Inferior parietal cortex (tissue), 1 donor: Measurements from ENCODE around the gene DNAJC4.
"Not testable (repeated sequence)": the region's sequence is repeated elsewhere in the genome, so short reads cannot be mapped to it uniquely, and the experiment has no call there.

Experiments used
- DNase-seq: peaks from one replicate; pipeline ENCODE4 v3.0.0-alpha.2; 2016; ENCODE audit errors: extremely low spot score

DNAJC4 gene

DNA sequence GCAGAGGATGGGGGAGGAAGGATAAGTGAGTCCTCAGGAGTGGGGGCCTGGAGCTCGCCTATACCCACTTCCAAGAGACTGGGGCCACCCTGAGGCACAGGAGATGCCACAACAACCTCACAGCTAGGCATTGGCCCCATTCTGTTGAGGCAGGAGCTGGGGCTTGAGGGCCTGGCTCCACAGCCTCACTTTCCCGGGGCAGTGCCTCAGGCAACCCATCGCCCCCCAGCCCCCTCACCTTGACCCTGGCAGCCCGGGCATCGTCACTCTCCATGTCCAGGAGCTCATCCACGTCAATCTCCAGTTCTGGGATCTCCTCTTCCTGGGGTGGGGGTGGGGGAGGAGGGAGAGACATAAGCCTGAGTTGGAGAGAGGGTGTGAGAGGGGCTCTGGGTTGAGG is 14.6 kb downstream of the DNAJC4 start:
- DNase-seq, result no peak

GRCh38 chr11:64245401-64245796 is 15.1 kb downstream of the DNAJC4 start:
- no peak for DNase-seq

DNA sequence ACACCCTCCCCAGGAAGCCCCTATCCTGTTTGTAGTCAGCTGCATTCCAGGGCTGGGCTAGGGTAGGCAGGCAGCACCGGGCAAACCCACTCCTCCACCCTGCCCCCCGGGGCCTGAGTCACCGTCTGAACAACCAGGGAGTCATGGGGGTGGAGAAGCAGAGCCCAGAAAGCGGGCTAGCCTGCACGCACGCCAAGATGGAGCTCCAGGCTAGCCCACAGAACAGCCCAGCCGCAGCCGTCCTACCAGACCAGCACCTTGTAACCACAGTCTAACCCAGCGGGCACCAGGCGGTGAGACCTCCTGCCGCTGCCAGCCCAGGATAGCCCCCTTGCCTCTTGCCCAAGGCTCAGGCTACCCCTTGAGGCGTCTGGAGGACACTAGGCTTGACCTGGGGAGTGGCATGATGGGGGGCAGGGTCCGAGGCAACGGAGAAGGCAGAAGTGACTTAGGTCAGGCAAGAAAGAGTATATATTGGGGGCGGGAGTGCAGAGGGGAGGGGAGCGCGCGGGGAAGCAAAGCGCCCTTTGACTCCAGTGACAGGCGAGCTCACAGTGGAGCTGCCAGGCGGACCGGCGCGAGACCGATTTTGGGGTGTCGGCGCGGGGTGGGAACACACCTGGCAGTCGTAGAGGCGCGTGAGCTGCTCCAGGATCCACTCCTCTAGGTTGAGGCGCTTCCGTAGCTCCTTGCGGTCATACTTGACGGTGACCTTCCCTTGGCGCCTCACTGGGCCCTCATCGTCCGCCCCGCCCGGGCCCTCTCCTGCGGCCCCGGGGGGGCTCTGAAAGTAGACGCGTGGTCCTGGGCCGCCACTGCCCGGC is 15.7 kb downstream of the DNAJC4 start:
- no peak for DNase-seq

- not testable (repeated sequence) for DNase-seq
These were observed 16.2 kb downstream of the DNAJC4 start for GRCh38 chr11:64246621-64246870.

DNA sequence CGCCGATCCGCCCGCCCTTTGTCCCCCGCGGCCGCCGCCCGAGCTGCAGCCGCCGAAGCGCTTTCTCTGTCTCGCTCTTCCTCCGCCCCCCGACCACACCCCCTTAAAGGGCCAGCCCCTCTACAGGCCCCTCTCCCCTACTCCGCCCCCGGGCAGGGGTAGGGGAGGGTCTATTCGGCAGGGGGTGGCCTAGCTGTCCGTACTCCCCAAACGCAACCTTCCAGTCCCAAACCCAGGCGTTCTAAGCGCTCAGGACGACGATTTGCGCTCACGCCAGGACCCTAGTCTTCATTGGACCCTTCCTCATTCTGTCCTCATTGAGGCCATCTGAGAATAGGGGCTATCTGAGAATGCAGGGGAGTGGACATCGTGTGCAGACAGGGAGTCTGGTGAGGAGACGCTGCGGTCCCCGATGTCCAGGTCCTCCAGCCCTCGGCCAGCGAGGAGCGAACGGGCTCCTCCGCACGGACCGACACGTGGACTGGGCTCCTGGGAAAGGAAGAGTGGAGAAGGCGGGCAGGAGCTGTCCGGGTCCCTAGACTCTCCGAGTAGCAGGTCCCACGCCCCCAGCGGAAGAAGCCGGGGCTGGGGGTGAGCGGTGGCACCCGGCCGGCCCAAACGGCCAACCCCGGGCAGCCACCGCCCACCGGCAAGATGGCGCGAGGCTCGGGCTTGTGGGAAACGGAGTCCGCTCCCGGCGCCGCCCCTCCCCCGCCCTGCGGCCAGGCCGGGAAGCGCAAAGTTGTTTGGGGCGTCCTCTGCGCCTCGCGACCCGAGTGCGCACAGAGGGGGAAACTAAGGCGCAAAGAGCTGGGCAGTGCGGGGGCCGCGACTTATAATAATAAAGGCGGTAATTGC is 16.8 kb downstream of the DNAJC4 start, which contains the start of gene PPP1R14B:
Gene PPP1R14B, minus strand, starts transcription at position 73 of the 858 bp plus-strand sequence. CDS start 270 bp downstream, outside the sequence.
- peak; percentile 82 for DNase-seq

GRCh38 chr11:64247729-64248531 is 17.6 kb downstream of the DNAJC4 start:
- no peak for DNase-seq

DNA sequence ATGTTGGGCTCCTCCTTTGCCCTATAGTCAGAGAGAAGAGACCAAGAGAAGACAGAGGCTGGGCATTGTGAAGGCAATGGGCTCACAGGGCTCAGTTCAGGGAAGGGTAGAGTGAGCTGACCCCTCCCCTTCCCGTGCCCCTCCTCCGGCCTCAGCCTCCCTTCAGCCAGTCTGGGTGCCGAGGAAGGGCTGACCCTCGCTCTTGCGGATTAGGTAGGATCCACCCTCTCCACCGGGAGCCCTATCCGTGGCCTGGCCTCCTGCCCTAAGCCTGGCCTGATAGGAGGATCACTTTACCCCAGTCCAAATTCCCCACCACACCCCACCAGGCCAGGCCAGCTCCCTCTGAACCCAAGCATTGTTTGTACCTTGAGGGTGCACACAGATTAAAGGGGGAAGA is 18.2 kb downstream of the DNAJC4 start:
- no peak for DNase-seq

DNA sequence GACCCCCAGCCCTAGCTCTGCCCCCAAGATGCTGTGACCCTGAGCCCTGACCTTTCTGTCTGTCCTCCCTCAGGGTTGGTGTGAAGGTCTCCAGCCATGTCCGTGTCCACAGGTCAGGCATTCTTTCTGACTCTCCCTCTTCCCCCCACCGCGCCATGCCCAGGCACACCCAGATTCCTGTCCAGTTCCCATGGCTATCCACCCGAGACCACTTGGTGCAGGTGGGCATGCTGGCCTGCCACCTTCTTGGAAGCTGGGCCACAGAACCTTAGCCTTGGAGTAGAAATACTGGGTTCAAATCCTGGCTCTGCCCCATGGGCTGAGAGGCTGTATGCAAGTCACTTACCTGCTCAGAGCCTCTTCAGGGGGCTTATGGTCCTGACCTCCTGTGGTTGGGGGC is 18.7 kb downstream of the DNAJC4 start:
- DNase-seq, result no peak

DNA sequence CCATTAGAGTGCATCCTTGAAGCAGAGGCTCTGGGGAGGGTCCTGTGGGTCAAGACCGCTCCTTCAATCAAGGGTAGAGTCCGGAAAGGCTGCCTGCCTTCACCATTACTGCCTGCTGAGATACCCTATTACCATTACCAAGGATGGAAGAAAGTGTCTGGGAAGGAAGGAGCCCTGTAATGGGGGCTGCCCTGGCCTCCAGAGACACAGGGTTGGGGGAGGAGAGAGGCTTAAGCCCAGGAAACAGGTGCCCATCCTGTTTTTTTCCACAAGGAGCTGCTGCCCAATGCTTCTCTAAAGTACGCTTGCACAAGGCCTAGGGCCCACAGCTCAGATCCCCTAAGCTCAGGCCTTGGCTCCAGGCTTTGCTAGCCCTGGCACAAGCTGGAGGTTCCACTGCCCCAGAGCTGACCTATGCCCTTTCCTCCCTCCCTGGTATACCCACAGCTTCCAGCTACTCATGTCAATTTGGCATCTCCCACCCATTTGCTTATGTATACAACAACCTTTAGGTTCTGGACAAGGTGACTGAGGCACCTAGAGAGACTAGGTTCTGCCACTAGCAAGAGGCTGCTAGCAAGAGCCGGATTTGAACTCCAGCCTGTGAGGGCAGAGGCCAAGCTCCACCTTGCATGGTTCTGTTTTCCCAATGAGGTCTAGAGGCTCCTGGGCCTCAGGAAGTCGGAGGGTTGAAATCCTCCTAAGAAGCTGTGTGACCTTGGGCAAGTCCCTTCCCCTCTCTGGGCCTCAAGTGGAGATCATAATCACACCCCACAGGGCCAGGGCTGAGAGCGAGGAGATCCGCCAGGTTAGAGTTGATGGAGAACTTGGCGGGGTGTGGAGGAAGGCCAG is 19.4 kb downstream of the DNAJC4 start:
- DNase-seq, result no peak

DNA sequence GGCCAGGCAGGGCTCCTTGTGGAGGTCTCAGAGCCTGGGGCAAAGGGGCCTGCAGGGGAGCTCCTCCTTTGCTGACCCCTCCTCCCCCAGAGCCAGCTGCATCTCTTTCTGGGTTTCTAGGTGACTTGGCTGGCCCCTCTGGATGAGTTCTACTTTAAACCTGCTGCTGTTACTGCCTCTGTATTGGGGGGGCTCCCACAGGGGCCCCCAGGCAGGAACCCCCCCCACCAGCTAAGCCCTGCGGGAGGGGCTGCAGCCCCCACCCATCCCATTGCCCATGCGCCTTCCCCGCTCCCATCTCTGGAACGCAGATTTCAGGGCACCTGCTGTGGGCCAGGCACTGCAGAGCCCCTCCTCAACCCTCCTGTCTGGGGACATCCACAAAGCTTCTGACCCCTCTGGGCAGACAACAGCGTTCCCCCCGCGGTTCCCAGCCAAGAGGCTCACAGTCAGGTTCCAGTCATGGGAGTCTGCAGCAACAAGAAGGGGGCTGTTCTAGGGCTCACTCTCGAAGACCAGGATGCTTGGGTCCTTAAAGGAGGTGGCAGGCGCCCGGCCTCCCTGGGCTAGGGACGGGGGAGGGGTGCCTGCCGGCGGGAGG is 20.2 kb downstream of the DNAJC4 start:
- no peak for DNase-seq

DNA sequence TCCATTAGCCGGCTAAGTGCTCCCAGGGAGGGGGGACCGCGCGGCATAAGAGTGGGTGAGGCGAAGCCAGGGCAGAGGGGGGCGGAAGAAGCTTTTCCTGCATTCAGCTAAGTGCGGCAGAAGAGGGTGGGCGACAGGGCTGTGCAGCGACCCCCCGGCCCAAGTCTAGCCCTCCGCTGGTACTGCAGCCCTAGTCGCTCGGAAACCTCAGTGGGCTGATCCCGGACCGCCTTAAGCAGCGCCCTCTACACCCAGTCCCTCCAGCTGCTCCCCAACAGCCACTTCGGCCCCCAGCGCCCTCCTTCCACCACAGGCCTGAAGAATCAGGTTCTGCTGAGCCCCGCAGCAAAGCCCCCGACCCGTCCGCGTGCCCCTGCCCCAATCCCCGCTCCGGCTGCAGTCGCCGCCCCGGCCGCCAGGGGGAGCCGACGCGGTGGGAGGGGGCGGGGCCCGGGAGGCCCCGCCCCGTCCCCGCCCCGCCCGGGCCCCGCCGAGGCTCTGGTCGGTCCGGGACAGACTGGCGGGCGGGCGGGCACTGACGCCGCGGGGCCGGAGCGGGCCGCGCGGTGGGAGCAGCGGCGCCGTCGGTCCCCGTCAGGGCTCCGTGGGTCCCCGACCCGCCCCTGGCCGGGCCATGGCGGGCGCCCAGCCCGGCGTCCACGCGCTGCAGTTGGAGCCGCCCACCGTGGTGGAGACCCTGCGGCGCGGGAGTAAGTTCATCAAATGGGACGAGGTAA is 20.8 kb downstream of the DNAJC4 start, which contains the start of gene PLCB3:
Gene PLCB3, plus strand, starts transcription at position 515 of the 737 bp plus-strand sequence. Its CDS starts 120 bp downstream, at position 635.
- peak; percentile 51 for DNase-seq

DNA sequence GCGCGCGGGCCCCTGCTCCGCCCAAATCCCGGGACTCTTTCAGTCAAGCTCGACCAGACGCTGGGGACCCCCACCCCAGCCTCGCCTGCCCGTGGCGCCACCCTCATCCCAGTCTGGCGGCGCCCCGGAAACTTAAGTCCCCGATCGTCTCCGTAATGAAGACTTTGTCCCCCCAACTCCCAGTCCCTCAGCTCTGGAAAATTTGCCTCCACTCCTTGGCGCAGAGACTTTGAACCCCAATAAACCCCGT is 21.3 kb downstream of the DNAJC4 start:
- DNase-seq, result no peak

DNA sequence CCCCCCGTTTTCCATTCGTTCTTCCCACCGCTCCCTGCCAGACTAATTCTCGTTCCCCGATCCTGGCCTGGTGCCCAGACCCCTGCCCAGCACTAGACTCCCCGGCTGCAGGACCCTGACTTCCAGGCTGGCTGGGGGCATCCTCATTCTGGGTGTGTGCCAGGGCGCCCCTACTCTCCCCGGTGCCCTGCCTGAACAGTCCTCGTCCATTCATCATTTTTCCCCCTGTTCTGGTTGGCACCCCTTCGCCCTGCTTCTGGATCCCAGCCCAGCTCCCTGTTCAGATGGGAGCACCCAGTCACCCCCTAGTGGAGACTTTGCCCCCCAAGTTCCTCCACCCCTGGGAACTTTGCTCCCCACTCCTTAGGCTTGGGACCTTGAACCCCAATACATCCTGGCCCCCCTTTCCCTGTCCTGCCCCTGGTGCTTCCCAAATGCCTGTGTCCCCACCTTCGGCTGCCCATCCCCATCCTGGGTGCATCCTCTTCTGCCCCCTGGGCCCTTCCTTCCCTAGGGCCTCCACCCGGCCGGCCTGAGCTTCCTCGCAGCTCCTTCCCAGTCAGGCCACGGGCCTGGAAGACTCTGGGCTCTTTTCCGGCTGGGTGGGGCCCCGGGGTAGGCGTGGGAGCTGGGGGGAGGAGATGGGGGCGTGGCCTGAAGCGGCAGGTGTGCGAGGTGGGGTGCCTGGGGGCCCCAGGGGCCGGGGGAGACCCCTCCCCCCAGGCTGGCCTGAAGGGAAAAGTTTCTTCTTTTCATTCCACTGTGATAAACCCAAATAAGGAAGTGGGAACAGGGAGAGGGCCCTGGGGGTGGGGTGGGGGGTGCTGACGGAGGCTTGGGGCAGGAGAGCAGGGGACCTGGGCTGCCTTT is 21.9 kb downstream of the DNAJC4 start:
- no peak for DNase-seq

- DNase-seq, result no peak
These were observed 22.7 kb downstream of the DNAJC4 start for GRCh38 chr11:64253043-64253442.

DNA sequence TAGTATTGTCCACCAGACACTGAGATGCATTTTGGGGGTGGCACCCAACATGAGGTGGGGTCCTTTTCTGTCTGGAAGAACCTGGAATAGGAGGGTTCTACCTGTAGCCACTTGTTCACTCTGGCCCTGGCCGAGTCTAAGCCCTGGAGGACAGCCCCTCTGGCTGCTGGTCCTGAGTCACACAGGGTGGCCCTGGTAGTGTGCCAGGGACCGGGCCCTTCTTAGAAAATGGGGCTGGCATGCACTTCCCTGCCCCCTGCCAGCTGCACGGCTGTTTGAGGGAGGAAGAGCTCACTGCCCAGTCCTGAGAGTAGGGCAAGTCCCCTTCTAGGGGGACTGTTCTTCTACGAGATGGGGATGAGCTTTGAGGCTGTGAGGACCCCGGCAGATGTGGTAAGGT is 23.1 kb downstream of the DNAJC4 start:
- DNase-seq, result no peak

- DNase-seq, result no peak
These were observed 24.0 kb downstream of the DNAJC4 start for GRCh38 chr11:64254326-64254725.

GRCh38 chr11:64255135-64256128 is 25.1 kb downstream of the DNAJC4 start:
- DNase-seq, result no peak

GRCh38 chr11:64256300-64256699 is 26.0 kb downstream of the DNAJC4 start:
- DNase-seq, result no peak
